ENCODE data around the gene THRSP.

GRCh38 chr11:78044706-78045105, 19.0 kb upstream of the THRSP start:
- no peak for TF ChIP-seq REST (IDR thresholded peaks at IDR 0.05; ENCODE audit: unreplicated experiment)
- TF ChIP-seq EZH2 (IDR thresholded peaks at IDR 0.05; ENCODE audit: low read depth, unreplicated experiment) = no peak
- TF ChIP-seq CTCF (conservative IDR thresholded peaks at IDR 0.05; ENCODE audit: low read depth in 2 of 2) = no peak
- no peak for TF ChIP-seq POLR2AphosphoS5 (IDR thresholded peaks at IDR 0.05; ENCODE audit: low read depth)
